Measurements from ENCODE around the gene CTNNA2.

CTNNA2 gene

DNA sequence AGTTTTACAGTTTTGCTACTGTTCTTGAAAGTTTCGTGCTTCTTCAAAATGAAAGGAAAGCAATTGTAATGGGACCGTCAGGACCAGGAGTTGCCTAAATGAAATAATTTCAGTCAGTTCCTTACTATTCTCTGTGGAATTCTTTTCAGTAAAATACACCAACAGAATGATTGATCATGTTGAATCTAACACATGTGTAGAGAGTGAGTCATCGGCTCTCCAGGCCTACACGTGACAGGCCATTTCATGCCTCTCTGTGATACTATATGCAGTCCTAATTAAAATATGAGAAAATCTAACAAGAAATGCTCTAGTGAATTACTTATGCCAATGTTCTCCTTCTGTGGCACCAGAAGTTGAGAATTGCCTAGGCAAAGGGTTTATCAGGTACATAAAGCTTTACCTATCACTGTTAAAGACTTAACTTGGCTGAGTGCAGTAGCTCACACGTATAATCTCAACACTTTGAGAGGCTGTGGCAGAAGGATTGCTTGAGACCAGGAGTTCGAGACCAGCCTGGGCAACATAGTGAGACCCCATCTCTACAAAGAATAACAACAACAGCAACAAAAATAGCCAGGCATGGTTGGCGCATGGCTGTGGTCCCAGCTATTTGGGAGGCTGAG lies 592.3 kb downstream of the CTNNA2 start:
- H3K4me3 ChIP-seq (ENCODE audit: low read depth, low read length), result no peak overlapping the region
- no peak for DNase-seq (ENCODE audit: low read depth)
- no peak for TF ChIP-seq CTCF (IDR thresholded peaks at IDR 0.05; ENCODE audit: control insufficient read depth, extremely low read depth, insufficient read depth)

GRCh38 chr2:80111185-80111584 lies 598.3 kb downstream of the CTNNA2 start:
- DNase-seq (ENCODE audit: low read depth), result no peak
- TF ChIP-seq CTCF (IDR thresholded peaks at IDR 0.05; ENCODE audit: control insufficient read depth, extremely low read depth, insufficient read depth), result no peak
- no peak overlapping the region for H3K4me3 ChIP-seq (ENCODE audit: low read depth, low read length)

DNA sequence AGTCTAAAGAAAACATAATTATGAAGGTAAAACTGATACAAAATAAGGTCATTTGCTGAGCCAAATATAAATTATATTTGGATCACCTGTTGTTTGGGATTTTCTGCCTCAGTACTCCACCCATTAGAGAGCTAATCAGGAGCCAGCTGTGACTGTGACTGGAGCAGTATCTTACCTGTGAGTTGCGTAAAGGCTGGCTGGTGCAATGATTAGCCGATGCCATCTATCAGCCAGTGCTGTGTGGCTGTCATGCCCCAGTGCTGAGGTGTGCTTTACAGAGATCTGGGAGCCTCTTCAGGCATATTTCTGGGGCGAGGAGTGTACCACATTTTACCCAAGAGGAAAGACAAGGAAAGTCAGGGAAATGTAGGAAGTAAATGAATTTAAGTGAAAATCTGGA lies 599.9 kb downstream of the CTNNA2 start:
- no peak for DNase-seq (ENCODE audit: low read depth)
- no peak overlapping the region for H3K4me3 ChIP-seq (ENCODE audit: low read depth, low read length)
- no peak for TF ChIP-seq CTCF (IDR thresholded peaks at IDR 0.05; ENCODE audit: control insufficient read depth, extremely low read depth, insufficient read depth)

- no peak for DNase-seq (ENCODE audit: low read depth)
- TF ChIP-seq CTCF (IDR thresholded peaks at IDR 0.05; ENCODE audit: control insufficient read depth, extremely low read depth, insufficient read depth), result no peak
- H3K4me3 ChIP-seq (ENCODE audit: low read depth, low read length), result no peak overlapping the region
Observed at GRCh38 chr2:80113399-80113798, 600.5 kb downstream of the CTNNA2 start.

DNA sequence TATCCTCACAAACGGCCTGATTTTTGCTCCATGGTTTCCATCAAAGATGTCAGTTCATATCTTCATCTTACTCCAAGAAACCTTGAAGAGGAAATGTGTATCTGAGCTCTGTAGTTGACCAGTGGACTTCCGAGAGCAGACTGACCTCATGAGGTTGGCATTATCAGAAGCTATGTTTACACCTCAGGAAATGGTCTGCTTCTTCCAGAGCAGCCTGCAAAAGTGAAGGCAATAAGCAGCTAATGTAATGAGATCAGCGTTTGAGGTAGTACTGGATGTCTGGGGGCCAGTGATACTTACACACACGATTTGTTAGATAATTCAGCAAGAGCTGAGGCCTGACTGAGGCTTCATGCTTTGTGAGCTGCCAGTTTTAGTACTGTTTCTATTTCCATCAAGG lies 602.0 kb downstream of the CTNNA2 start:
- no peak for TF ChIP-seq CTCF (IDR thresholded peaks at IDR 0.05; ENCODE audit: control insufficient read depth, extremely low read depth, insufficient read depth)
- no peak for DNase-seq (ENCODE audit: low read depth)
- H3K4me3 ChIP-seq (ENCODE audit: low read depth, low read length), result no peak overlapping the region

GRCh38 chr2:80117401-80117800 lies 604.5 kb downstream of the CTNNA2 start:
- no peak for DNase-seq (ENCODE audit: low read depth)
- no peak overlapping the region for H3K4me3 ChIP-seq (ENCODE audit: low read depth, low read length)
- TF ChIP-seq CTCF (IDR thresholded peaks at IDR 0.05; ENCODE audit: control insufficient read depth, extremely low read depth, insufficient read depth), result no peak

DNA sequence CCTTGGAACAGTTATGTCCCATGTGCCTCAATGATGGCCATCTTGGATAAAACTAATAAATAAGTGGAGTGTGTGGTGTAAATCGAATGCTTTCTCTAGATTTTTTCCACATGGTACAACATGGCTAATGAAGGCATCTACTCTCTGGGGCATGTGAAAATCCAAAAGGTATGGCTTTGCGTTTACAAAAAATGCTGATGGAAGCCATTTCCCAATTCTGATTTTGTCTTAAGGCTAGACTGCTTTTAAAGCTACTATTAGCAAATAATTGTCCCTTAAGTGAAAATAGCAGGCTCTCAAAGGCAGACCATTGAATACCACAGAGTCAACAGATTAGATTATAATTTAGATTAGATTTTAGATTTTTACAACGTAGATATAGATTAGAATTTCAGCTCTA lies 608.0 kb downstream of the CTNNA2 start:
- TF ChIP-seq CTCF (IDR thresholded peaks at IDR 0.05; ENCODE audit: control insufficient read depth, extremely low read depth, insufficient read depth), result no peak
- no peak overlapping the region for H3K4me3 ChIP-seq (ENCODE audit: low read depth, low read length)
- no peak for DNase-seq (ENCODE audit: low read depth)

Measured in LNCaP clone FGC (cell line).